ENCODE data around the gene L1CAM.

- no peak for TF ChIP-seq GATA3 (IDR thresholded peaks at IDR 0.05; ENCODE audit: low read depth, low read length)
- no peak for TF ChIP-seq GATA2 (IDR thresholded peaks at IDR 0.05; ENCODE audit: low read depth, low read length)
Measured at GRCh38 chrX:153861733-153862310, 24.2 kb downstream of the L1CAM start.

Measured in SH-SY5Y (cell line).